ENCODE results near the gene WT1.
"Not testable (repeated sequence)": the region's sequence is repeated elsewhere in the genome, so short reads cannot be mapped to it uniquely, and the experiment has no call there.

Gene WT1

DNA sequence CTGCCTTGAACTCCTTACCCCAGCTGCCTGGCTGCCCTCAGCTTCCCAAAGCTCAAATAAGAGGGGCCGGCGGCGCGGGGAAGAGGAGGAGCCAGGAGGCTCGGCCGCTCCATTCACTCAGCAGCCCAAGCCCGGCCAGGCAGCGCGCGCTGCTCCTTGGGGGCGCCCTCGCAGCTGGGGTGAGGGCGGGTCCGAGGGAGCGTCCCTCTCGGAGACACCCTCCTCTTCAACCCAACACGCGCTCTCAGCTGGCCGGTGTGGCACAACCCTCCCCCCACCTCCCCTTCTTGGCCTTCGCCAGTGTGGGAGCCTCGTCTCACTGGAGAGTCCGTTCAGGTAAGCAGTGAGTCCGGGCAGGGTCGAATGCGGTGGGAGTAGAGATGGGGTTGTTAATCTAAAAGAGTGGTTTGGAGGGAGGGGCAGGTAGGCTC is at the start of gene WT1:
Gene WT1, minus strand, starts transcription at position 29 of the 431 bp plus-strand sequence.
- TF ChIP-seq, protein P1, sequence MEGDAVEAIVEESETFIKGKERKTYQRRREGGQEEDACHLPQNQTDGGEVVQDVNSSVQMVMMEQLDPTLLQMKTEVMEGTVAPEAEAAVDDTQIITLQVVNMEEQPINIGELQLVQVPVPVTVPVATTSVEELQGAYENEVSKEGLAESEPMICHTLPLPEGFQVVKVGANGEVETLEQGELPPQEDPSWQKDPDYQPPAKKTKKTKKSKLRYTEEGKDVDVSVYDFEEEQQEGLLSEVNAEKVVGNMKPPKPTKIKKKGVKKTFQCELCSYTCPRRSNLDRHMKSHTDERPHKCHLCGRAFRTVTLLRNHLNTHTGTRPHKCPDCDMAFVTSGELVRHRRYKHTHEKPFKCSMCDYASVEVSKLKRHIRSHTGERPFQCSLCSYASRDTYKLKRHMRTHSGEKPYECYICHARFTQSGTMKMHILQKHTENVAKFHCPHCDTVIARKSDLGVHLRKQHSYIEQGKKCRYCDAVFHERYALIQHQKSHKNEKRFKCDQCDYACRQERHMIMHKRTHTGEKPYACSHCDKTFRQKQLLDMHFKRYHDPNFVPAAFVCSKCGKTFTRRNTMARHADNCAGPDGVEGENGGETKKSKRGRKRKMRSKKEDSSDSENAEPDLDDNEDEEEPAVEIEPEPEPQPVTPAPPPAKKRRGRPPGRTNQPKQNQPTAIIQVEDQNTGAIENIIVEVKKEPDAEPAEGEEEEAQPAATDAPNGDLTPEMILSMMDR (IDR thresholded peaks at IDR 0.05; ENCODE audit: insufficient read depth, missing control alignments) = no peak
- no peak for FAIRE-seq
- no peak for DNase-seq (ENCODE audit: insufficient read length, low spot score)

- FAIRE-seq = no peak
- TF ChIP-seq, protein P1 (IDR thresholded peaks at IDR 0.05; ENCODE audit: insufficient read depth, missing control alignments) = no peak
- DNase-seq (ENCODE audit: insufficient read length, low spot score) = no peak
Measured at GRCh38 chr11:32479291-32479690, 44.0 kb upstream of the WT1 start.

- FAIRE-seq (no peak), DNase-seq (ENCODE audit: insufficient read length, low spot score) (no peak)
- TF ChIP-seq, protein P1 (IDR thresholded peaks at IDR 0.05; ENCODE audit: insufficient read depth, missing control alignments) = no peak
Measured at GRCh38 chr11:32478277-32478731, 43.0 kb upstream of the WT1 start.

GRCh38 chr11:32473282-32473909 is 38.1 kb upstream of the WT1 start:
- FAIRE-seq (no peak), DNase-seq (ENCODE audit: insufficient read length, low spot score) (no peak)
- TF ChIP-seq, protein P1 (IDR thresholded peaks at IDR 0.05; ENCODE audit: insufficient read depth, missing control alignments) = no peak

- DNase-seq (ENCODE audit: insufficient read length, low spot score) (no peak), FAIRE-seq (no peak)
- TF ChIP-seq, protein P1 (IDR thresholded peaks at IDR 0.05; ENCODE audit: insufficient read depth, missing control alignments) = no peak
Measured at GRCh38 chr11:32472226-32472625, 36.9 kb upstream of the WT1 start.

DNA sequence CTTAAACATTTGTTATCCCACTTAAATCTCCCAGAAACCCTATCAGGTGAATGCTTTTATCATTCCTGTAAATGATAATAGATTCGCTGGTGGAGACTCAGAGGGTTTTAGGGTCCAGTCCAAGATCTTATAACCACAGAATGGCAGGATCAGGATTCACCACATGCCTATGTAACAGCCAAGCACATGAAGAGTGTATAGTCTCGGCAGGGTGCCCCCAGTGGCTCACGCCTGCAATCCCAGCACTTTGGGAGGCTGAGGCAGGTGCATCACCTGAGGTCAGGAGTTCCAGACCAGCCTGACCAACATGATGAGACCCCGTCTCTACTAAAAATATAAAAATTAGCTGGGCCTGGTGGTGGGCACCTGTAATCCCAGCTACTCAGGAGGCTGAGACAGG is 36.2 kb upstream of the WT1 start:
- not testable (repeated sequence) for DNase-seq (ENCODE audit: insufficient read length, low spot score); FAIRE-seq

DNA sequence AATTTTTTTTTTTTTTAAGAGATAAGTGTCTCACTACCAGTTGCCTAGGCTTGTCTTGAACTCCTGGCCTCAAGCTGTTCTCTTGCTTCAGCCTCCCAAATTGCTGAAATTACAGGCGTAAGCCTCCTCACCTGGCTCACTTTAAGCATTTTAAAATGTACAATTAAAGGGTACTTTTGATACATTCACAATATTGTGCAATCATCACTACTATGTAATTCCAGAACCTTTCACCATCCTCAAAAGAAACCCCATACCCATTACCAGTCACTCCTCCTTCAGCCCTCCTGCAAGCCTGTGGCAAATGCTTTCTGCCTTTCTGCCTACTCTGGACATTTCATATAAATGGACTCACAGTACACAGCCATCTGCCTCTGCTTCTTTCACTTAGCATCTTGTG is 34.5 kb upstream of the WT1 start:
- DNase-seq (ENCODE audit: insufficient read length, low spot score) (no peak), FAIRE-seq (no peak)
- TF ChIP-seq, protein P1 (IDR thresholded peaks at IDR 0.05; ENCODE audit: insufficient read depth, missing control alignments) = no peak
